T follicular helper cell (primary cell): Measurements from ENCODE around the gene S100A9.
A peak's percentile ranks its signal among the peaks of the same experiment; 100 is the strongest.
"Not testable (repeated sequence)": the region's sequence is repeated elsewhere in the genome, so short reads cannot be mapped to it uniquely, and the experiment has no call there.

Experiments
- DNase-seq: peaks from one replicate; pipeline ENCODE4 v3.0.0-alpha.2; 2020; ENCODE audit warnings: low read depth

Gene S100A9

DNA sequence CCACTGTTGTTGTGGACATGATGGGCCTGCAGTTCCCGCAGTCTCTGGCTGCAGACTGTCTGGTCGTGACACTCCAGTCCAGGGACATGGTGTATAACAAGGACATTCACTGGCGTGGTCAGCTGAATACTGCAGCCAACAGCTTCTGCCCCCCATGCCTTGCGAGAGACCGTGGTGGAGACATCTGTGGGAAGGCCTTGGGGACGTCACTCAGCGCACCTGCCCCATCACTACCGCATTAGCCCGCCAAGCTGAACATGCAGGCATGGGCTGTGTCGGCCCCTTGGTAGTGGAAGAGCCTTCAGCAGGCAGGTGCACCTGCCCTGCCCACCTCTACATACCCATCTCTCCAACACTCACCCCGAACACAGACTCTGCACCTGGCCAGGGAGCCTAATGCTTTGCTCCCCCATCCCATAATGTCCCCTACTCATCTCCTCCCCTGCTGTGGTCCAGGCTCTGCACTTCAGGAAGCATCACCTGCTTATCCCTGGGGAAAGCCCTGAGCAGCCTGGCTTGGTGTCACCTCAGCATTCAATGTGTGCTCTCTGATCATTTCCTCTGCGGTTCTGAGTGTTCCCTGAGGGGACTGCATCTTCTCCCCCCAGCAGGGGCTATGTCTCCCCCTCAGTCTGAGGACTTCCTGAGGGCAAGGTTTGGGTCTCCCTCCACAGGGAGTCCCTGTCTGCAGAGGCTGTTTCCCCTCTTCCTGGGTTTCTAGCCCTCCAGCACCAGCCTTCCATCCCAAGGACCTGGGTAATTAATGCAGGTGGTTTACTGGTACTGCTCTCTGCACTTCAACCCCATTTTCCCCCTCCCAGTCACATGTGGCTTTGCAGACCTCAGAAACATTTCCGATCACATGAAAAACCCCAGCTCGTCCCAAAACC lies 12.2 kb upstream of the S100A9 start:
- DNase-seq: no peak

DNA sequence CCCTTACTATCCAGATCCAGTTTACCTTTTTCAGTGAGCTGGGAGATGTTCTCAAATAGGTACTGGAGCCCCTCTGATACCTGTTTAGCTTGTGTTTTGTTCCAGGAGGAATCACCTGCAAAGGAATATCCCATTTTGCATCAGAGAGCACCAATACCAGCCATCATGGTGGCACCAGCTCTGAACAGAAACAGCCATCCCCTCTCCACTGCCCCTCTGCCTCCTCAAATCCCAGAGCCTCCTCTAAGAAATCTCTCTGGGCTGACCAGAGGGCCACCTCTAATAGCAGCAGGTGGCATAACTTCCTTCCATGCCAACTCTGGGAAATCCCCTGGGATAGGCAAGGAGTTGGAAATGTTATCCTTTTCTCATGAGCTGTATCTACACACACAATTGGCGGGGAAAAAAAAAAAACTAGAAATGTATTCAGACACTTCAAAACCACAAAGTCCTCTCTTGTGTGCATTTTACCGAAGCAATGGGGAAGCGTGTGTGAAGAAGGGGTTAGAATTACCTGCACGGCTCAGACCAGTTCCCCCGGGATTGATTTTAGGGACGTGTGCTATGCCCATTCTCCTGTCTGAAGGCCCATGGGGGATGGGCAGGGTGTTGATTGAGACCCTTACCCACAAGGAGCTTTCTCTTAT lies 11.5 kb upstream of the S100A9 start:
- DNase-seq: no peak

DNA sequence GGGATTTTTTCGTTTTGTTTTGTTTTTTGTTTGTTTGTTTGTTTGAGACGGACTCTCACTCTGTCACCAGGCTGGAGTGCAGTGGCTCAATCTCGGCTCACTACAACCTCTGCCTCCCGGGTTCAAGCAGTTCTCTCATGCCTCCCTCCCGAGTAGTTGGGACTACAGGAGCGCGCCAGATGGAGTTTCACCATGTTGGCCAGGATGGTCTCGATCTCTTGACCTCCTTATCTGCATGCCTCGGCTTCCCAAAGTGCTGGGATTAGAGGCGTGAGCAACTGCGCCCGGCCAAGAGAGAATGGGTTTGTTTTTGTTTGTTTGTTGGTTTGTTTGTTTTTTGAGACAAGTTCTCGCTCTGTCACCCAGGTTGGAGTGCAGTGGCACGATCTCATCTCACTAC lies 10.6 kb upstream of the S100A9 start:
- DNase-seq: not testable (repeated sequence)

DNA sequence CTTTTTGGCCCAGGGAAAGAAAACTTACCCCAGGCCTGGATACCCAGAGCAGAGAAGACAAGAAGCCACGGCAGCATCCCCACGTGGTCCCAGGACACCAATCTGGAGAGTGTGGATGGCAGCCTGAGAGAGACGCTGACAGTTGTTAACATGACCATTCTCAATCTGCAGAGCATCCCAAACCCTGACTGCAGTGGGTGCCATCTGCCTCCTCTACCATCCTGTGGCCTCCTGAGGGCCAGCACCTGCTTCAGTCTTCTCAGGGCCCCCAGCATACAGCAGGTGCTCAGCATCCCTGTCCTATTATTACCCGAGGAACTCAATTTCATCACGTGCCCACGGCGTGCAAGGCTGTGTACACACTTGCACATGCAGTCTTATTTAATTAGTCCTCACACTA lies 9.8 kb upstream of the S100A9 start:
- DNase-seq: no peak

DNA sequence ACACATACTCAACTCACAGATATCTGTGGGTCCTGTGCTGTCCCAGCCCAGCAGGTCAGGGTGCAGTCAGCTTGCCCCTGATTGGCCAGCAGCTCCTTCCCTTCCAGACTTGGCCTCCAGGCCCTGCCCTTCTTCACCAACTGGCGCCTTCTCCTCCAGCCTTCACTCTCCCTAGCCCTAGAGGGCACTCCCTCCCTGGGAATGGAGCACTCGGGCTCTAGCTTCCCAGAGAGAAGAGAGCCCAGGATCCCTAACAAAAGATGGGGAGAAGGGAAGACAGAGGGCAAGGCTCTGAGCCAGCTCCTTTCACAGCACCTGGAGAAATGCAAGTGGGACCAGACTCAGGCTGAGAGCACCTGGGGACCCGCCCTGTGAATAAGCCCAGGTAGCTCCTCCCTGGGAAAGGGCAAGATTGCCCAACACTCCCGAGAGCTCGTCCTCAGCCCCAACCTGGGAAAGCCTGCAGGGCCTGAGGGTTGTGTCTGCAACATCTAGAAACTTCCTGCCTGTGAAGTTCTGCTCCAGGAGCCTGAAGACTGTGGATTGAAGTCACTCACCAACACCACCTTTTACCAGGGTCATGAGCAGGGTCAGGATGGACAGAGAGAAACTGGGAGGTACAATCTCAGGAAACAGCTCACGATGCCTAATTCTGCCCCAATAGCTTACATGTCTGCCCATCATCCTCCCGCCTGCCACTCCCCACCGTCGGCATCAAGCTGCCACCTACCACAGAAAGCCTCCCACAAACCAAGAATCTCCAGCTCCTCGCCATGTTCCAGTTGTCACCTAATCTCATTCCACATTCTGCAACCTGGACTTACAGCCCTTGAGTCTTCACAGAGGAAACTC lies 8.9 kb upstream of the S100A9 start, which contains the start of gene PGLYRP4:
Gene PGLYRP4 (minus strand): TSS at position 331 of the 852 bp plus-strand sequence. CDS start 909 bp downstream, outside the sequence.
- DNase-seq: no peak

DNA sequence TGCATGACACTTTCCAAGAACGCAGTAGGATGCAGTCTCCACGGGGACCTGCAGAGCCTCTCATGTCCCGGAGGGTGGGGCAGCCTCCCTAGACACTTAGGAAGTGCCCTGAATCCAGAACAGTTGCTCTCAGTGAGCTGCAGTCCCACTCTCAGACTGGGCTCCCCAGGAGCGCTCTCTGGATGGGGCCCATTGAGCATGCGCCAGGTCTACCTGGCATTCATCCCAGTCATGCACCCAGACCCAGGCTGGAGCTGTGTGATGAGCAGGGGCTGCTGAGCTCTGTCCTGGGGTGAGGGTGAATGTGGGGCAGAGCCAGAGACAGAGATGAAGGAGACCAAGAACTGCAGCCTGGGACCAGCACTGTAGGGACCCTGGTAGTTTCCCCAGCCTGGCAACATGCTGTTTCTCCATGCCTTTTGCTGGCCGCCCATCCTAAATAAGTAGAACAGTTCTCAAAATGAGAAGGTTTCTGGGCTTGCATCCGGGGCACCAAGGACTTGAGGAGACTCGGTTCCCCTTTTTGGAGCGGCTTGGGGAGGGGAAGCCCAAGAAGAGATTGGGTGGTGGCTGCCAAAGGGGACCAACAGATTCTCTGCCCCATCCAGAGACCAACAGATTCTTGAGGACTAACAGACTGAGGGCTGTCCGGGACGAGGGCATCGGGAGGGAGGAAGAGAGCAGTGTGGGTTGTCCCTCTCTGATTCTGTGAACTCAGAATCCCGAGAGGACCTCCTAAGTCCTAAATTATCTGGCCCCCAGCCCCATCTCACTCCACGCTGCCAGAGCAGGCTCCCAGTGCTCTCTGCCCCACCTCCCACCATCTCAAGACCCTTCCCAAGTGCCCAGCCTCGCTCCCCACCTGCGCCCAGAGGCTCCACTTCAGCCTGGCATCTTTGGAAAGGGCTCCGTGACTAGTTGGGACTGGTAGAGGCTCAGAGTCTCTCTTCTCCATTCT lies 8.0 kb upstream of the S100A9 start:
- no peak for DNase-seq

DNA sequence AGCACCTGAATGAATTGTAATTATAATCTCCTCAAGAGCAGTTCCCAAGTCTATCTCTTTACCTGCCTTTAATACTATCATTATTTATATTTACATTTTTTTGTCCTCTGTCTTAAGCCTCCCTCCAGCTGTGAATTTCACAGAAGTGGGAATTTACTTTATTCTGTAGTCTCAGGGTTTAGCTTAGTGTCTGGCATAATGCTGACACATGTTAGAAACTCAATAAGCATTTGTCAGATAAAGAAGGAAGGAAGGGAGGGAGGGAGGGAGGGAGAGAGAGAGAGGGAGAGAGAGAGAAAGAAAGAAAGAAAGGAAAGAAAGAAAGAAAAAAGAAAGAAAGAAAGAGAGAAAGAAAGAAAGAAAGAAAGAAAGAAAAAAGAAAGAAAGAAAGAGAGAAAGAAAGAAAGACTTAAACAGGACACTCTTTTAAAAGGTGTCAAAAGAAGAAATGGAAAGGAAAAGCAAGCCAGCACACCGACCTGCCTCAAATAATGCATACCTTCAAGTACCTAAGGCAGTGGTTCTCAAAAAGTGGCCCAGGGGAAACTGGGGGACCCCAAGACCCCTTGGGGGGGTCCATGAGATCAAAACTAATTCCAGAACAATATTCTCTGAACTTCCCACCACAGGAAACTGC lies 7.2 kb upstream of the S100A9 start:
- no peak for DNase-seq

DNA sequence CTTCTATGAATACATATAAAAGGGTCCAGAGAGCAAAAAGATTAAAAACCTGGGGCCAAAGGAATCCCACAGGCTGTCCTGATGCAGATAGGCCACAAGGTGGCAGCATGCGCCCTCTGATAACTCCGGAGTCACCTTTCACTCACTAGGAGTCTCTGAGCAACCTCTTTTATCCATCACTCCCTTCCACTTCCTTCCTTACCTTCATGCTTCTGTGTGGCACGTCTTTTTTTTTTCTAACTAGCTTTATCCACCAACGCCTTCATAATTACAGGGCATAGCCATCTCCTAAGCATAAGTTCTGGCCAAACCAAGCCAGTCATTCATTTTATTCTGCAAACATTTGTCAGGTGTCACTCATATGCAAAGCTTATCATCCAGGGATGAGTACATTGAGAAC lies 5.1 kb upstream of the S100A9 start:
- DNase-seq: peak; percentile 36

DNA sequence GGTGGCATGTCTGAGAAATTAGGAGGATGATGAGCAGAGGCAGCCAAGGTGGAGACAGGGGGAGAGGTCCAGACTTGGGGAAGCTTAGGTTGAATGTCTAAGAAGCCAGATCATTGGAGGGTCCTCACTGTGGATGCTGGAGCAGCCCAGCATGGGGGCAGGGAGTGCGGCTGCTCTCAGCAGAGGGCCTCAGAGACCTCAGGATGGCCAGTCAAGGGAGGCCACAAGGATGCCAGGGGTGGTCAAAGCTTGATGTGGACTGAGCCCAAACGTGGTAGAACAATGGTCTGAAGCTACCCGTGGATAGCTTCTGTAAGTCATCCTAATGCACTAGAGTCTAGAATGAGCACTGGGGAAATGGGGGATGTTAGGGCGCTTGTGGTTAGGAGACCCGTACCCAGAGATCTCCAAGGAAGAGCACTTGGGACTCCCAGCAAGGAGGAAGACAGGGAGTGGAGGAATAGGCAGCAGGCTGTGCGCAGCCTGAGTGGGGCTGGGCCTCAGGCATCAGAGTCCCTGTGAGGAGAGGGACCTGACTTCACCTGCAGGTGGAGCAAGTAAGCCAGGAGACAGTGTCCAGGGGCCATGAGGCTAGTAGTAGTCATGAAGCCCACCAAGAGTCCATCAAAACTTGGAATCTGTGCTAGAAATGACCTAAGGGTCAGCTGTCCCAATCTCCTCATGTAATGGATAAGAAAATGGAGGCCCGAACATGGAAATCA lies 4.3 kb upstream of the S100A9 start:
- no peak for DNase-seq

DNA sequence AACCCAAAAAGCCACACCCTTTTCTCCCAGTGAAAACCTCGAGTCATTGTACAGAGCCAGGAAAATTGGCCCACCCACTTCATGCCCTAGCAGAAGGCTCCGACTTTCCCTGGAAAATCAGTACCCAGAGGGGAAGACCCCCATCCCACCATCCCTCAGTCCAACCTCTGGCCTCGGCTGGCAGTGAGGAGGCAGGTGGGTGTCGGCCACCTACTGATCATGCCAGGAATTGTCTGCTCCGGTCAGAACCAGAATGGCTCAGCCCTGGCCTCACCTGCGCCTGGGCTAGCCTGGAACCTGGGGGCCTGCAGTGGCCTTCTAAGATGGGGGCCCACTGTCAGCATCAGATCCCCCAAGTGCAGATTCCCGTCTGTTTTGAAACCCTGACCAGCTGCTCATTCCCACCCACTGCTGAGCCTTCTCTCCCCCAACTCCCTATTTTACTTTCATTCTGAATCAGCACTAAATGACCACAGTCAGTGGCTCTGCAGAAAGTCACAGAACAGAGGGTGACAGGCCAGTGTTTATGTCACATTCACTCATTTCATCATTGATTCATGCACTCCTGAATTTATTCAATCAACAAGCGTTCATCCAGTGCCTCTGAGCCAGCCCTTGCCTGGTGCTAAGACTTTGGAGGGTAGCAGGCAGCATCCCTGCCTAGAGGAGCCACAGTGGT lies 3.0 kb upstream of the S100A9 start:
- no peak for DNase-seq

DNA sequence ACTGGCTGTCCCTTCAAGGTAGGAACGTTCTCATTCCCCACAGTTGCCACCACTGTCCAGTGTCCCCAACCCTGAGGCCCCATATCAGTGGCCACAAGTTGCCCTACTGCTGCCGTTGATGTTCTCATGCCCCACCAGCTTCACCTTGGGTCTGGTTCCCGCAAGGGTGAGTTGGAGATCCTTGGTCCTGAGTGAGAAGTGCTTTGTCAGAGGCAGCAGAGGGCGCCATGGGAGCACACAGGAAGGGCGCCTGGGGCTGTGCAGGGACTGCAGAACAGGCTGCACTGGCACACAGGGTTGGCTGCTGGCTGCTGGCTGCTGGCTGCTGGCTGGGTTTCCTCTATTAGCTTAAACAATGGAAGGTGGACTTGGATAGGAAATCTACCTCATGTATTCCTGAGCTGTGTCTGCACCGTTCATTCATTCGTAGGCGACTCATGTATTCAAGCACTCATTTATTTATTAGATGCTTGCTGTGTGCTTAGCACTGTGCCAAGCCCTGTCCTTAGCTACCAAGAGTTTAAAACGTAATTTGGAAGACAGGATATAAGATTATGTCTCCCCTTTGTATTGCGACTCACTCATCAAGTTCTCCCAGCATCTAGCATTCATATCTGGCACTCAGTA lies 2.1 kb upstream of the S100A9 start:
- no peak for DNase-seq

DNA sequence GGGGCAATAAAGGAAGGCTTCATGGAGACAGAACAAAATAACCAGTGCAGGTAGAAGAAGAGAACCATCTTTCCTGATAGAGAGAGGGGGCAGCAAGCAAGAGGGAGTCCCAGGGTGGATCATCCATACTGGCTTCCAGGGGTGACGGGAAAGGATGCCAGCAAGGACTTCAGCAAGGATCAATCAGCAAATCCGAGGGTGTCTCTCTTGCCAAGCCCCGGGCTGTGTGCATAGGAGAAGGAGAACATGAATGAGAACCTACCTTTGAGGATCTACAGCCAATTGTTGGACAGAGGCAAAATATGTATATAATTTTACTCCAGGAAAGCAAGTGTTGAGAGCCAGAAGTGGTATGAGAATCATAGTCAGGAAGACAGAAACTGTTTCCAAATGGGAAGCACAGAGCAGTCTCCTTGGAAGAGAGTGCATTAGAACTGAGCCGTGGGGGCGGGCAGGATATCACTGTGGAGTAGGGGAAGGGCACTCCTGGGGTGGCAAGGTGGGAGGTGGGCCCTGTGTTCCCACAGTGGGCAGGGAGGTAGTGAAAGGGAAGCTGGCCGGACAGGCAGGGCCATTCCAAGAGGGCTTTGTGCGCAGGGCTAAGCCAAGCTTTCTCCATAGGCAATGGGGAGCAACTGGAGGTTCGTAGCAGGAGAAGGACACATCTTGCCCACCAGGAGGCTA lies 1.1 kb upstream of the S100A9 start:
- no peak for DNase-seq

DNA sequence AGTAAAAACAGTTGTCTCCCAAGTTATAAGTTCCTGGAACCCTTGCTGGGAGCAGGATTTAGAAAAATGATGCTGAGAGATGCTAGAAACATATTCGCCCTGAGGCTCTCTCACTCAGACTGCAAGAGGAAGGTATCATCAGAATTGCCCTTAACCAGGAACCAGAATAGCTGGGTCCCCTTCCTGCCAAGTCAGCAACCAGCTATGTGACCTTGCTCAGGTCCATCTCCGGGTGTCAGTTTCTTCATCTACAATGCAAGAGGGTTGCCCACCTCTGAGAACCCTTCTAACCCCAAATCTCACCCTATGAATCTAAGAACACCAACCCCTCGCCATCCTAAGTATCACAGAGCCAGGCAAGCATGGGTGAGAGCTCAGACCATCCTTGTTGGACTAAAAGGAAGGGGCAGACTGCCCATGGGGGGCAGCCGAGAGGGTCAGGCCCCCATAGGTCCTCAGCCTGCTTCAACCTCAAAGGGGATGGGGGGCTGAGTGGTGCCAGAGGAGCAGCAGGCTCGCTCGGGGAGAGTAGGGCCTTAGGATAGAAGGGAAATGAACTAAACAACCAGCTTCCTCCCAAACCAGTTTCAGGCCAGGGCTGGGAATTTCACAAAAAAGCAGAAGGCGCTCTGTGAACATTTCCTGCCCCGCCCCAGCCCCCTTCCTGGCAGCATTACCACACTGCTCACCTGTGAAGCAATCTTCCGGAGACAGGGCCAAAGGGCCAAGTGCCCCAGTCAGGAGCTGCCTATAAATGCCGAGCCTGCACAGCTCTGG lies 390 bp upstream of the S100A9 start:
- DNase-seq: no peak

DNA sequence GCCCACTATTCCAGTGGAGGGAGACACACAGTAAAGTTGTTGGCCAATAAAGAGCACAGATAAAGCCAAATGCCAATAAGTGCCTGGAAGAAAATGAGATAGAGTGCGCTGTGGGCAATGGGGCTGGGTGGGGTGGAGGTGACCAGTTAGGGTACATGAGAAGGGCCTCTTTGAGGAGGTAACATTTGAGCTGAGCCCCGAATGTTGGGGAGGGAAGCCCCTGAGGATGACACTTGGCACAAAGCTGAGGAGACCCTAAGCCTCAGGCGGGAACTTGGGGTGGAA lies 979 bp downstream of the S100A9 start:
- no peak for DNase-seq

DNA sequence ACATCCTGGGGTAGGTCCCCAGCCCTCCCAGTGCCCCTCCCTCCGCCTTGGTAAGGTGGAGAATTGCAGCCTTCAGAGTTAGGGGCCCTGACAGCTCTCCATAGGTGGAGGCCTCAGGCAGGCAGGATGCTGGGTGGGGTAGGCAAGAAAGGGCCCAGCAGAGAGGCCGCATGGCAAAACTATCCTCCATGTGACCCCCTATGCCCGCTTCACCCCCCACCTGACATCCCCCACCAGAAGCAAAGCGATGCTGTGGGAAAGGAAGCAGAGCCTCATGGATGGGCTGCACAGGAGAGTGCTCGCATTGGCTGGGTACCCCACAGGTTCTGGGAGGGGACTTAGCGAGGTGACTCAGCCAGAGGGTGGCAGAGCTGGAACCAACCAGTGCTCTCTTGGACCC lies 1.6 kb downstream of the S100A9 start:
- no peak for DNase-seq

DNA sequence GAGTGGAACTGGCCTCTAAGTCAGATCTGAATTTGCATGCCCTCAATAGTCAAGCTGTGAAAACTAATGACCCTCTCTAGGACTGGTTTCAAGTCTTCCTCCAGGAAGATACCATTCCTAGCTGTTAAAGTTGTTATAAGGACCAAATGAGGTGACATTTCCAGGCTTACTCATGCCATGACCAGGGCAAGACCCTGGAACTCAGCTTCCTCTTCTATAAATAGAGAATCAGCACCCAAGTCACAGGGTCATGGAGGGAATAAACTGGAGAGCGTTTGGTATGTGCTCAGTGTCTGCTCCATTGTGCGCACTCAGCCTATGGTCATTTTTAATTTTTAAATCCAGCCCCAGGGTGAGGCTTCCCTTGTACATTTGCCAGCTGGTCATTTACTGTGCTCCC lies 2.5 kb downstream of the S100A9 start:
- DNase-seq: no peak

DNA sequence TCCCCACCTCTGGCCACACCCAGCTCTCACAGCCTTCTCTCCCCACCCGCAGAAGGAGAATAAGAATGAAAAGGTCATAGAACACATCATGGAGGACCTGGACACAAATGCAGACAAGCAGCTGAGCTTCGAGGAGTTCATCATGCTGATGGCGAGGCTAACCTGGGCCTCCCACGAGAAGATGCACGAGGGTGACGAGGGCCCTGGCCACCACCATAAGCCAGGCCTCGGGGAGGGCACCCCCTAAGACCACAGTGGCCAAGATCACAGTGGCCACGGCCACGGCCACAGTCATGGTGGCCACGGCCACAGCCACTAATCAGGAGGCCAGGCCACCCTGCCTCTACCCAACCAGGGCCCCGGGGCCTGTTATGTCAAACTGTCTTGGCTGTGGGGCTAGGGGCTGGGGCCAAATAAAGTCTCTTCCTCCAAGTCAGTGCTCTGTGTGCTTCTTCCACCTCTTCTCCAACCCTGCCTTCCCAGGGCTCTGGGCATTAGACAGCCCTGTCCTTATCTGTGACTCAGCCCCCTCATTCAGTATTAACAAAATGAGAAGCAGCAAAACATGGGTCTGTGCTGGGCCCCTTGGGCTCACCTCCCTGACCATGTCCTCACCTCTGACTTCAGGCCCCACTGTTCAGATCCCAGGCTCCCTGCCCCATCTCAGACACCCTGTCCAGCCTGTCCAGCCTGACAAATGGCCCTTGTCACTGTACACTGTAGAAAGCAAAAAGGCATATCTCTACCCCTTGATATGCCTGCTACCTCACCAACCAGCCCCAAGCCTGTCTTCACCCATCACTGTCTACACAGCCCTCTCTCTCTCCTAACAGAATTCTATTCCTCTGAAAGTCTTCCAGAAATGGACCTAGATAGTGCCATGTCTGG lies 3.2 kb downstream of the S100A9 start:
- no peak for DNase-seq
